Nephron progenitor cell (in vitro differentiated cells): ENCODE data around the gene BTNL8.

ENCODE experiments used
- DNase-seq: peaks from one replicate; pipeline ENCODE4 v3.0.0; 2021
- H3K27ac Mint-ChIP-seq: 2 replicates; pipeline ENCODE4 v1.8.0; 2021; ENCODE audit warnings: mild to moderate bottlenecking, moderate library complexity, mixed read lengths
- H3K27me3 Mint-ChIP-seq: 2 replicates; pipeline ENCODE4 v1.8.0; 2021; ENCODE audit warnings: mild to moderate bottlenecking, low read depth, mixed read lengths; ENCODE audit not compliant: poor library complexity
- H3K36me3 Mint-ChIP-seq: 2 replicates; pipeline ENCODE4 v1.8.0; 2021; ENCODE audit warnings: low read depth, mixed read lengths
- H3K4me1 Mint-ChIP-seq: 2 replicates; pipeline ENCODE4 v1.8.0; 2021; ENCODE audit warnings: mixed read lengths
- H3K4me3 Mint-ChIP-seq: 2 replicates; pipeline ENCODE4 v1.8.0; 2021; ENCODE audit warnings: mild to moderate bottlenecking, moderate library complexity, mixed read lengths
- H3K9me3 Mint-ChIP-seq: 2 replicates; pipeline ENCODE4 v1.8.0; 2021; ENCODE audit warnings: mild to moderate bottlenecking, moderate library complexity, mixed read lengths
- CTCF ChIP-seq: fragments of 200-600 bp; sonication (generic); IDR thresholded peaks from 2 replicates; pipeline ENCODE4 v1.5.0; 2021; ENCODE audit warnings: antibody characterized with exemption

The BTNL8 gene

GRCh38 chr5:180976518-180976917, 77.6 kb downstream of the BTNL8 start:
- DNase-seq, result no peak
- Mint-ChIP-seq H3K27ac (no peak overlapping the region), H3K4me3 (no peak overlapping the region), H3K27me3 (peaks cover 3% of the 10 kb centered on the region), H3K9me3 (peaks cover 11% of the 10 kb centered on the region), H3K36me3 (no peaks in the 10 kb centered on the region), H3K4me1 (no peaks in the 10 kb centered on the region)
- TF ChIP-seq CTCF, result no peak

GRCh38 chr5:180977852-180978251, 78.9 kb downstream of the BTNL8 start:
- no peak overlapping the region for H3K27ac Mint-ChIP-seq
- TF ChIP-seq CTCF, result no peak
- no peak for DNase-seq
- no peak overlapping the region for H3K4me3 Mint-ChIP-seq
- H3K4me1 Mint-ChIP-seq, result no peaks in the 10 kb centered on the region
- H3K27me3 Mint-ChIP-seq, result peaks cover 3% of the 10 kb centered on the region
- peaks cover 8% of the 10 kb centered on the region for H3K9me3 Mint-ChIP-seq
- no peaks in the 10 kb centered on the region for H3K36me3 Mint-ChIP-seq

GRCh38 chr5:180982008-180982741, 83.2 kb downstream of the BTNL8 start:
- Mint-ChIP-seq H3K9me3 (no peaks in the 10 kb centered on the region), H3K36me3 (no peaks in the 10 kb centered on the region), H3K4me3 (no peak overlapping the region), H3K27me3 (no peaks in the 10 kb centered on the region), H3K4me1 (no peaks in the 10 kb centered on the region), H3K27ac (no peak overlapping the region)
- DNase-seq, result no peak
- no peak for TF ChIP-seq CTCF

- no peak for TF ChIP-seq CTCF
- Mint-ChIP-seq H3K27ac (no peak overlapping the region), H3K9me3 (no peaks in the 10 kb centered on the region), H3K27me3 (no peaks in the 10 kb centered on the region), H3K4me1 (no peaks in the 10 kb centered on the region), H3K36me3 (no peaks in the 10 kb centered on the region), H3K4me3 (no peak overlapping the region)
- no peak for DNase-seq
Observed at GRCh38 chr5:180988016-180988415, 89.1 kb downstream of the BTNL8 start.

GRCh38 chr5:180988592-180988991, 89.6 kb downstream of the BTNL8 start, which contains the start of gene BTNL3:
TSS of gene BTNL3 (plus strand) at chr5:180988846. CDS start at chr5:180989029, 183 bp downstream.
- no peaks in the 10 kb centered on the region for H3K36me3 Mint-ChIP-seq
- DNase-seq, result no peak
- no peaks in the 10 kb centered on the region for H3K27me3 Mint-ChIP-seq
- no peak within 1 kb of the TSS for H3K4me3 Mint-ChIP-seq
- H3K4me1 Mint-ChIP-seq, result no peaks in the 10 kb centered on the region
- H3K9me3 Mint-ChIP-seq, result no peaks in the 10 kb centered on the region
- no peak within 1 kb of the TSS for H3K27ac Mint-ChIP-seq
- TF ChIP-seq CTCF, result no peak
